ENCODE measurements around the gene PARVG.

DNA sequence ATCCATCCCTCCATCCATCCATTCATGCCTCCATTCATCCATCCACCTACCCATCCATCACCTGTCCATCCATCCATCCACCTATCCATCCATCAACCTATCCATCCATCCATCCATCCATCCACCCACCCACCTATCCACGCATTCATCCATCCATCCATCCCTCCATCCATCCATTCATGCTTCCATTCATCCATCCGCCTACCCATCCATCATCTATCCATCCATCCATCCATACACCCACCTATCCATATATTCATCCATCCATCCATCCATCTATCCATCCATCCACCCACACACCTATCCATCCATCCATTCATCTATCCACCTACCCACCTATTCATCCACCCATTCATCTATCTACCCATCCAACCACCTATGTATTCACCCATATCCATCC lies 13.8 kb downstream of the PARVG start:
- TF ChIP-seq POLR2A (IDR thresholded peaks at IDR 0.05): no peak
- TF ChIP-seq, protein P1, sequence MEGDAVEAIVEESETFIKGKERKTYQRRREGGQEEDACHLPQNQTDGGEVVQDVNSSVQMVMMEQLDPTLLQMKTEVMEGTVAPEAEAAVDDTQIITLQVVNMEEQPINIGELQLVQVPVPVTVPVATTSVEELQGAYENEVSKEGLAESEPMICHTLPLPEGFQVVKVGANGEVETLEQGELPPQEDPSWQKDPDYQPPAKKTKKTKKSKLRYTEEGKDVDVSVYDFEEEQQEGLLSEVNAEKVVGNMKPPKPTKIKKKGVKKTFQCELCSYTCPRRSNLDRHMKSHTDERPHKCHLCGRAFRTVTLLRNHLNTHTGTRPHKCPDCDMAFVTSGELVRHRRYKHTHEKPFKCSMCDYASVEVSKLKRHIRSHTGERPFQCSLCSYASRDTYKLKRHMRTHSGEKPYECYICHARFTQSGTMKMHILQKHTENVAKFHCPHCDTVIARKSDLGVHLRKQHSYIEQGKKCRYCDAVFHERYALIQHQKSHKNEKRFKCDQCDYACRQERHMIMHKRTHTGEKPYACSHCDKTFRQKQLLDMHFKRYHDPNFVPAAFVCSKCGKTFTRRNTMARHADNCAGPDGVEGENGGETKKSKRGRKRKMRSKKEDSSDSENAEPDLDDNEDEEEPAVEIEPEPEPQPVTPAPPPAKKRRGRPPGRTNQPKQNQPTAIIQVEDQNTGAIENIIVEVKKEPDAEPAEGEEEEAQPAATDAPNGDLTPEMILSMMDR (IDR thresholded peaks at IDR 0.05): no peak

Data from breast epithelium (tissue), 3 donors.